GM13976 (cell line): ENCODE results near the gene CTXN2.

Experiments used
- DNase-seq: peaks from one replicate; pipeline ENCODE4 v3.0.0; 2012; ENCODE audit warnings: low spot score
- in situ Hi-C: fragments of 300-500 bp; cut with MboI; formaldehyde crosslinking; loops from one replicate; pipeline ENCODE4 v1.12.0; 2022; ENCODE audit warnings: low sequenced_read_pairs, mixed read lengths, inconsistent platforms; ENCODE audit not compliant: unreplicated experiment
- TF ChIP-seq, protein P1 (sequence below): IDR thresholded peaks from 2 replicates; pipeline ENCODE4 v1.5.1; 2012; ENCODE audit warnings: borderline replicate concordance, mild to moderate bottlenecking; ENCODE audit not compliant: insufficient read depth; ENCODE audit errors: extremely low read depth, missing control alignments, control extremely low read depth

The CTXN2 gene

GRCh38 chr15:48177766-48178647 lies 13.5 kb upstream of the CTXN2 start, which contains the start of gene MYEF2:
MYEF2 (minus strand) TSS chr15:48178295; CDS start chr15:48178237, 58 bp downstream.
- TF ChIP-seq, protein P1, sequence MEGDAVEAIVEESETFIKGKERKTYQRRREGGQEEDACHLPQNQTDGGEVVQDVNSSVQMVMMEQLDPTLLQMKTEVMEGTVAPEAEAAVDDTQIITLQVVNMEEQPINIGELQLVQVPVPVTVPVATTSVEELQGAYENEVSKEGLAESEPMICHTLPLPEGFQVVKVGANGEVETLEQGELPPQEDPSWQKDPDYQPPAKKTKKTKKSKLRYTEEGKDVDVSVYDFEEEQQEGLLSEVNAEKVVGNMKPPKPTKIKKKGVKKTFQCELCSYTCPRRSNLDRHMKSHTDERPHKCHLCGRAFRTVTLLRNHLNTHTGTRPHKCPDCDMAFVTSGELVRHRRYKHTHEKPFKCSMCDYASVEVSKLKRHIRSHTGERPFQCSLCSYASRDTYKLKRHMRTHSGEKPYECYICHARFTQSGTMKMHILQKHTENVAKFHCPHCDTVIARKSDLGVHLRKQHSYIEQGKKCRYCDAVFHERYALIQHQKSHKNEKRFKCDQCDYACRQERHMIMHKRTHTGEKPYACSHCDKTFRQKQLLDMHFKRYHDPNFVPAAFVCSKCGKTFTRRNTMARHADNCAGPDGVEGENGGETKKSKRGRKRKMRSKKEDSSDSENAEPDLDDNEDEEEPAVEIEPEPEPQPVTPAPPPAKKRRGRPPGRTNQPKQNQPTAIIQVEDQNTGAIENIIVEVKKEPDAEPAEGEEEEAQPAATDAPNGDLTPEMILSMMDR, result no peak
- in situ Hi-C loops, result no loop called here
- DNase-seq, result peak; percentile 87

DNA sequence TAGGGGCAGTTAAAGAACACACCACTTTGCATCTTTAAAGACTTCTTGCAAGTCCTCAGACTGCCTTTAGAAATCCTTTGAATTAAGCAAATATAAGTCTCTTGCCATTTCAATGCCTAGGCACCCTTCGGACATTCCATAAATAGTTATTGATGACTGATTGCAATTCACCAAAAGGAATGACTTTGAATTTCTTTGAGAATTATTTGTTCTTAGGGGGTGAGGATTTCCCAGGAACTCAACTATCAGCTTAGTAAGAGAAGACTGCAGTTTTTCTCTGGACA lies 12.9 kb upstream of the CTXN2 start:
- in situ Hi-C loops, result no loop called here
- TF ChIP-seq, protein P1, result no peak
- no peak for DNase-seq

DNA sequence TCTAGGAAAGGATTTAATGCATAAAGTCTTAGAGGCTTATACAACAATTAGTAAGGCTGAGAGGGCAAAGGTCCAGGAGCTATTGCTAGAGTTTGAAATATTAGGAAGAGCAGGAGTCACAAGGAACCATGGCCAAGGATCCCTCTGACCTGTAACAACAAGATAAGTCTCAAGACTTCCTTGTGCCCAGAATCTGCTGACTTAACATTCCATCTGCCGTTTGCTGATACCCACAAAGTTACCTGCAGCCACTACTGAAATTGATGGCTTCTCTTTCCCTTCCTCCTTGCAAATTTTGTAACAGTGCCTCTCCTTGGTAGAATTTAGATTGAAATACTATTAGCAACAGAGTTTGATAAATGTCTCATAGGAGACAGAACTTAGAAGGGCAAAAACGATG lies 8.7 kb upstream of the CTXN2 start:
- TF ChIP-seq, protein P1, result no peak

GRCh38 chr15:48185529-48185928 lies 5.9 kb upstream of the CTXN2 start:
- TF ChIP-seq, protein P1, result no peak
- no peak for DNase-seq
- in situ Hi-C loops, result no loop called here

More for the DNA sequence above, 8.7 kb upstream of the CTXN2 start:
- in situ Hi-C loops, result no loop called here
- no peak for DNase-seq

DNA sequence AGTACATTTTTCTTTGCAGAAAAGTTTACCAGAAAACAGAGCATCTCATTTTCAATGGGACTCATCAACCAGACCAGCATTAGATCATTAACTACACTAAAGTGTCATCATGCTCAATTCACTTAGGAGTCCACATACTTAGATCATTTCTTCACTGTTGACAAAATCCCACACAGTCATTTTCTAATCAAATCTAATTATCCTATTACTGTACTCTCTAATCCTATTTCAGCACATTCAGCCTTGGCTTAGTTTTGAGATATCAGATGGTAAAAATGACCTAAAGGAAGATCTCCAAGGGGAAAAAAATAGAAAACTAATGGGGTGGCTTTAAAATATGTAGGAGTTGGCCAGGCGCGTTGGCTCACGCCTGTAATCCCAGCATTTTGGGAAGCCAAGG lies 5.2 kb upstream of the CTXN2 start:
- TF ChIP-seq, protein P1, result no peak
- DNase-seq, result no peak
- in situ Hi-C loops, result no loop called here

DNA sequence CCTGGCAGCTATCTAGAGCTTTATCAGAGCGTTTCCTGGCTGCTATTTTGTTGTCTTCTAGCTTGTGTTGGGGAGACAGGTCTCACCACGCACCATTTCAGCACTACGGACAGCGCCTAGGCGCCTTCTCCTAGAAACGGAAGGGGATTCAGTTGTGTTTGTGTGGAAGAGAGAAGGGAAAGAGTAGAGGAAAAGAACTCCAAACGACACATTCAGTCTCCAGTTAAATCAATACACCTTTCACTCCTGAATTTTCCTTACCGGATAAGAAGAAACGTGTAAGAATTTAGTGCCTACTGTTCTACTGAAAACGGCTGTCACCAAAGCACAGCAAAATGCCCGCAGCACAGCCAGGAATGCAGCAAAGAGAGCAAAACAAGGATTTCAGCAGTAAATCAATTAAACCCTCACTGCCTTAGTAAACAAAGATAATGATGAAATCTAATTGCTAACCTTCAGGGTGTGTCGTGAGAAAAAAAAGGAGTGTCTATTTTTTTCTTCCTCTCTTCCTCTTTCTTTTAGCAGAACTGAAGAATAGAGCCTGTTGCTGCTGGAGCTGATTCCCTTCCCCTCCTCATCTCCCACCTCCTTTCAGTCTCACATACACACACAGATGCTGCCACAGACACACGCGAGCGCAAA lies 412 bp upstream of the CTXN2 start:
- in situ Hi-C loops, result no loop called here
- DNase-seq, result peak; percentile 47
- TF ChIP-seq, protein P1, result no peak
